Calu3 (cell line): ENCODE data around the gene GFRA4. TPM values are rescaled to one million over a fixed set of nuclear protein-coding genes. Genes with fewer than 3 reads are reported as not detected.

Experiments
- BruUV-seq: library from RNA; stranded (reverse); fragments of 400-500 nt; replicated peaks from 2 replicates; lab custom pipeline; 2021; lab: Mats Ljungman, UMichigan
- CTCF ChIA-PET: fragments of 300-600 bp; sonication (Branson Sonifier 250); formaldehyde crosslinking; loops from one replicate; lab custom pipeline; 2022; ENCODE audit warnings: antibody characterized with exemption; lab: Charles Lee
- DNase-seq: peaks from one replicate; pipeline ENCODE4 v3.0.0; 2022
- H3K27ac Mint-ChIP-seq: one replicate; pipeline ENCODE4 v1.8.0; 2022; ENCODE audit warnings: mixed read lengths; ENCODE audit not compliant: unreplicated experiment
- H3K27me3 Mint-ChIP-seq: one replicate; pipeline ENCODE4 v1.8.0; 2022; ENCODE audit warnings: mixed read lengths; ENCODE audit not compliant: unreplicated experiment
- H3K36me3 Mint-ChIP-seq: one replicate; pipeline ENCODE4 v1.8.0; 2022; ENCODE audit warnings: mild to moderate bottlenecking, moderate library complexity, mixed read lengths; ENCODE audit not compliant: insufficient read depth, unreplicated experiment
- H3K4me1 Mint-ChIP-seq: one replicate; pipeline ENCODE4 v1.8.0; 2022; ENCODE audit warnings: mild to moderate bottlenecking, low read depth, mixed read lengths; ENCODE audit not compliant: unreplicated experiment
- H3K4me3 Mint-ChIP-seq: one replicate; pipeline ENCODE4 v1.8.0; 2022; ENCODE audit warnings: mild to moderate bottlenecking, low read depth, moderate library complexity, mixed read lengths; ENCODE audit not compliant: unreplicated experiment
- H3K9me3 Mint-ChIP-seq: one replicate; pipeline ENCODE4 v1.8.0; 2022; ENCODE audit warnings: low read depth, mixed read lengths; ENCODE audit not compliant: unreplicated experiment
- intact Hi-C: fragments of 100-400 bp; cut with micrococcal nuclease; formaldehyde crosslinking; loops from one replicate; pipeline ENCODE4 v1.10.0; 2022; ENCODE audit not compliant: unreplicated experiment
- total RNA-seq: library from RNA; stranded (reverse); gene quantifications from 2 replicates; pipeline ENCODE4 v1.2.3, GENCODE V29; 2022
- TF ChIP-seq, protein P1 (sequence below): fragments of 200-600 bp; IDR thresholded peaks from one replicate; pipeline ENCODE4 v1.8.0; 2022; ENCODE audit warnings: antibody characterized with exemption; ENCODE audit not compliant: unreplicated experiment

GFRA4 gene
- total RNA-seq, 1 experiment from 2014 or later, result not detected

DNA sequence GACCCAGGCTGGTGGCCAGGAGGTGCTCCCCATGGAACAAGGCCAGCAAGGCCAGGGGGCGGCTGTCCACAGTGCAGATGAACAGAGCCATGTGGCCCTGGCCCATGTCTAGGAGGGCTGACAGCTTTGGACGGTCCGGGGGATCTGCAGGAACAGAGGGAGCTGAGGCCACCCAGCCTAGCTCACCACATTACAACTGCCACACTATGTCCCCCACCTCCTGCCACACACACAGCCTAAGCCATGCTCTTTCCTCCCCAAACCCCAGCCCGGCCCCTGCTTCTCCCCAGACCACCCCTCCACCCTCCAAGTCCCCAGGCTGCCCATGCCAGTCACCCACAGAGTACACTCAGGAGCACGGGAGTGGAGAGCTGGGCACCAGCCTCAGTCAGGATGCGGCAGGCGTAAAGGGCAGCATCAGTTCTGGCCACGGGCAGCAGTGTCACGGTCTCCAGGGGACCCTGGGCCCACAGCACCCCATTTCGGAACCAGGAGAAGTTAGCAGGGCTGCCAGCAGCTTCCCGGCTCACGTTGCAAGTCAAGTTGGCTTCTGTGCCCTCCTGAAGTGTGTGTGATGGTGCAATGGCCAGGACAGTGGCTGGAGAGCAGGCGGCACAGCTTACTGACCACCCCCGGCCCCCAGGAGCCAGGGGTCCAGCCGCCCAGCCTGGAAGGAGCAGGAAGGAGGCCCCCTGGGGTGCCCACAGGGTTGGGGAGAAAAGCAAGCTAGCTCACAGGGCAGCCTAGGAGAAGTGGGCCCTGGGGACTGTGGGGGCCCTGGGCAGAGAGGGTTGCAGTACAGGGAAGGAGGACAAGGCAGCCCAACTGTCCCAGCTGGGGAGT is 33.8 kb upstream of the GFRA4 start:
- Mint-ChIP-seq H3K4me1 (no peaks in the 10 kb centered on the region), H3K27me3 (peaks cover 14% of the 10 kb centered on the region), H3K4me3 (no peak overlapping the region), H3K27ac (no peak overlapping the region), H3K9me3 (no peaks in the 10 kb centered on the region), H3K36me3 (no peaks in the 10 kb centered on the region)
- TF ChIP-seq, protein P1, sequence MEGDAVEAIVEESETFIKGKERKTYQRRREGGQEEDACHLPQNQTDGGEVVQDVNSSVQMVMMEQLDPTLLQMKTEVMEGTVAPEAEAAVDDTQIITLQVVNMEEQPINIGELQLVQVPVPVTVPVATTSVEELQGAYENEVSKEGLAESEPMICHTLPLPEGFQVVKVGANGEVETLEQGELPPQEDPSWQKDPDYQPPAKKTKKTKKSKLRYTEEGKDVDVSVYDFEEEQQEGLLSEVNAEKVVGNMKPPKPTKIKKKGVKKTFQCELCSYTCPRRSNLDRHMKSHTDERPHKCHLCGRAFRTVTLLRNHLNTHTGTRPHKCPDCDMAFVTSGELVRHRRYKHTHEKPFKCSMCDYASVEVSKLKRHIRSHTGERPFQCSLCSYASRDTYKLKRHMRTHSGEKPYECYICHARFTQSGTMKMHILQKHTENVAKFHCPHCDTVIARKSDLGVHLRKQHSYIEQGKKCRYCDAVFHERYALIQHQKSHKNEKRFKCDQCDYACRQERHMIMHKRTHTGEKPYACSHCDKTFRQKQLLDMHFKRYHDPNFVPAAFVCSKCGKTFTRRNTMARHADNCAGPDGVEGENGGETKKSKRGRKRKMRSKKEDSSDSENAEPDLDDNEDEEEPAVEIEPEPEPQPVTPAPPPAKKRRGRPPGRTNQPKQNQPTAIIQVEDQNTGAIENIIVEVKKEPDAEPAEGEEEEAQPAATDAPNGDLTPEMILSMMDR, result no peak
- no peak for DNase-seq
- intact Hi-C loops, result no loop called here
- no TSS peak for BruUV-seq
- CTCF ChIA-PET, result no interaction called here

DNA sequence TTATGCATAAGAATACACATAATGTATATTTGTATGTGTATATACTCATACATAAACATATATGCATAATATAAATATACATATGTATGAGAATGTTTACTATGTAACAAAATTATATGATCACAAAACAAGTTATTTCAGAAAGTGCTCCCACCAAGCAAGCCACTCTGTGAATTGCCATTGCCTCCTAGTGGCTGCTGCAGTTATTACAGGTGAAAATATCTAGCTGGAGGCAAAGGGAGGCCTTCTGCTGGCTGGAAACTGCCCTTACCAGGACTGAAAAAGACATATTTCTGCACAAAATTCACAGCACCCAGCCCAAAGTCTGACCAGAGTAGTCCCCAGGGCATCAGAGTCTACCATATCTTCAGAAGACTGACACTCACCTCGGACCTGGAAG is 33.0 kb upstream of the GFRA4 start:
- no peaks in the 10 kb centered on the region for H3K9me3 Mint-ChIP-seq

DNA sequence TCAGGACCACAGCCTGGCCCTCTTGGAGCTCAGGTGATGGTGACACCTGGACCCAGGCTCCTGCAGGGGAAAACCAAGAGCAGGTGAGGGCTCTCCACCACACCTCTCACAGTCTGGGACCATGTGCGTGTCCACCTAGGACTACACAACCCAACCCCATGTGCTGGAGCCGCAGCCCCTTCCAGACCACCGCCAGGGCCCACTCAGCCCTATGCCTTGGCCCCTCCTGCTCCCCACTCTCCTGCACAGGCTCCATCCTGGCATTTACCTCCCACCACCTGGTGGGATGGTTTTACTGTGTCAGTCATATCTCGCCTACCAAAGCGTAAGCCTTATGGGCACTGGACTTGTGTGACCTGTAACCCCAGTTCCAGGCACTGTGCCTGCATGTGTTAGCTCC is 31.7 kb upstream of the GFRA4 start:
- Mint-ChIP-seq H3K27me3 (peaks cover 15% of the 10 kb centered on the region), H3K4me3 (no peak overlapping the region), H3K36me3 (no peaks in the 10 kb centered on the region), H3K4me1 (no peaks in the 10 kb centered on the region), H3K27ac (no peak overlapping the region), H3K9me3 (no peaks in the 10 kb centered on the region)
- intact Hi-C loops, result no loop called here
- DNase-seq, result no peak
- no TSS peak for BruUV-seq
- TF ChIP-seq, protein P1, result no peak
- CTCF ChIA-PET, result interaction anchor here (1.7 kb wide), 1 partner anchor 16 kb away, joined by 5 read pairs; no protein-coding TSS in a partner anchor

More for the DNA sequence above, 33.0 kb upstream of the GFRA4 start:
- TF ChIP-seq, protein P1, result no peak
- peaks cover 14% of the 10 kb centered on the region for H3K27me3 Mint-ChIP-seq
- CTCF ChIA-PET, result no interaction called here
- H3K4me3 Mint-ChIP-seq, result no peak overlapping the region
- H3K36me3 Mint-ChIP-seq, result no peaks in the 10 kb centered on the region
- DNase-seq, result no peak
- intact Hi-C loops, result no loop called here
- no peaks in the 10 kb centered on the region for H3K4me1 Mint-ChIP-seq
- no peak overlapping the region for H3K27ac Mint-ChIP-seq
- BruUV-seq, result no TSS peak

DNA sequence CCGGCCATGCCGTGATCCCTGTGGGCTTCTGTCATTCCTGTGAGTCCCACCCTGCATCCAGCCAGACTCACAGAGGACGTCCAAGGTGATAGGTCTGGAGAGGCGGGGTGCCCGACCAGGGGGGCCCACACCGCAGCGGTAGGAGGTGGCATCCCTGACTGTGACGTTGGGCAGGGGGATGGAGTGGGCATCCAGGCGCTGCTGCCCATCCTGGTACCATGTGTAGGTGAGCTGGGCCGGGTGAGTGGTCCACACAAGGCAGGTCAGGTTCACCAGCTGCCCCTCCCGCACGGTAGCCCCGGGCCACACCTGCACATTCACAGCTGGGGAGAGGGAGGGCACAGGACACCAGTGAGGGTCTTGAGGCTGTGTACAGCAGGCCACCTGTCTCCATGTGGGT is 30.2 kb upstream of the GFRA4 start:
- no peaks in the 10 kb centered on the region for H3K4me1 Mint-ChIP-seq
- intact Hi-C loops, result no loop called here
- TF ChIP-seq, protein P1, result no peak
- no peaks in the 10 kb centered on the region for H3K36me3 Mint-ChIP-seq
- H3K27ac Mint-ChIP-seq, result no peak overlapping the region
- H3K27me3 Mint-ChIP-seq, result peaks cover 18% of the 10 kb centered on the region
- no TSS peak for BruUV-seq
- DNase-seq, result no peak
- CTCF ChIA-PET, result no interaction called here
- H3K9me3 Mint-ChIP-seq, result no peaks in the 10 kb centered on the region
- no peak overlapping the region for H3K4me3 Mint-ChIP-seq
